SK-N-SH treated with all-trans-retinoic acid at 6 μM for 48 hours (cell line): Measurements from ENCODE around the gene FAM98C.
"Not testable (repeated sequence)": the region's sequence is repeated elsewhere in the genome, so short reads cannot be mapped to it uniquely, and the experiment has no call there.

Source experiments
- ATAC-seq: fragments of 200-7000 bp; cut with Tn5 transposase; 3 replicates; pipeline ENCODE4 v1.9.1; 2020; ENCODE audit warnings: mild to moderate bottlenecking, moderate library complexity
- ARNTL ChIP-seq: fragments of 450-650 bp; formaldehyde crosslinking; IDR thresholded peaks from 2 replicates; pipeline ENCODE4 v1.5.0; 2020; ENCODE audit warnings: low read depth, mild to moderate bottlenecking, moderate library complexity, borderline replicate concordance
- BACH2 ChIP-seq: fragments of 250-450 bp; sonication (Bioruptor Pico); IDR thresholded peaks from 2 replicates; pipeline ENCODE4 v1.9.0; 2021; ENCODE audit warnings: mild to moderate bottlenecking, borderline replicate concordance
- CREB5 ChIP-seq: fragments of 250-450 bp; sonication (Bioruptor Pico); IDR thresholded peaks from 2 replicates; pipeline ENCODE4 v1.5.1; 2020; ENCODE audit warnings: low read depth, mild to moderate bottlenecking, moderate library complexity
- CSDC2 ChIP-seq: fragments of 250-450 bp; sonication (Bioruptor Pico); IDR thresholded peaks from 2 replicates; pipeline ENCODE4 v1.5.0; 2020; ENCODE audit warnings: mild to moderate bottlenecking, moderate library complexity
- ESRRG ChIP-seq: fragments of 250-450 bp; sonication (Bioruptor Pico); IDR thresholded peaks from 2 replicates; pipeline ENCODE4 v1.6.1; 2021; ENCODE audit warnings: mild to moderate bottlenecking
- GLIS3 ChIP-seq: fragments of 250-450 bp; sonication (Bioruptor Pico); IDR thresholded peaks from 2 replicates; pipeline ENCODE4 v1.5.0; 2020; ENCODE audit warnings: mild to moderate bottlenecking, moderate library complexity
- ISL1 ChIP-seq: fragments of 250-450 bp; sonication (Bioruptor Pico); IDR thresholded peaks from 2 replicates; pipeline ENCODE4 v2.1.2; 2022; ENCODE audit warnings: mild to moderate bottlenecking, moderate library complexity
- OSR1 ChIP-seq: fragments of 250-450 bp; sonication (Bioruptor Pico); IDR thresholded peaks from 2 replicates; pipeline ENCODE4 v1.8.0; 2022; ENCODE audit warnings: moderate library complexity, mild to moderate bottlenecking, inconsistent platforms
- PATZ1 ChIP-seq: fragments of 250-450 bp; sonication (Bioruptor Pico); IDR thresholded peaks from 2 replicates; pipeline ENCODE4 v1.8.0; 2020; ENCODE audit warnings: mild to moderate bottlenecking, moderate library complexity, borderline replicate concordance
- PPARA ChIP-seq: fragments of 250-450 bp; sonication (Bioruptor Pico); IDR thresholded peaks from 2 replicates; pipeline ENCODE4 v1.5.0; 2020; ENCODE audit warnings: mild to moderate bottlenecking, borderline replicate concordance
- RARB ChIP-seq: fragments of 250-450 bp; sonication (Bioruptor Pico); IDR thresholded peaks from 2 replicates; pipeline ENCODE4 v1.8.0; 2021; ENCODE audit warnings: mild to moderate bottlenecking, moderate library complexity
- SNAI2 ChIP-seq: fragments of 250-450 bp; sonication (Bioruptor Pico); IDR thresholded peaks from 2 replicates; pipeline ENCODE4 v1.5.0; 2020; ENCODE audit warnings: mild to moderate bottlenecking, moderate library complexity
- TCF4 ChIP-seq: fragments of 250-450 bp; sonication (Bioruptor Pico); IDR thresholded peaks from 2 replicates; pipeline ENCODE4 v1.8.0; 2021; ENCODE audit warnings: mild to moderate bottlenecking, moderate library complexity, borderline replicate concordance
- TOX ChIP-seq: fragments of 250-450 bp; sonication (Bioruptor Pico); IDR thresholded peaks from 2 replicates; pipeline ENCODE4 v1.8.0; 2021; ENCODE audit warnings: mild to moderate bottlenecking, moderate library complexity, borderline replicate concordance
- TSHZ2 ChIP-seq: fragments of 250-450 bp; sonication (Bioruptor Pico); IDR thresholded peaks from 2 replicates; pipeline ENCODE4 v1.5.0; 2020; ENCODE audit warnings: mild to moderate bottlenecking, moderate library complexity
- ZC3H10 ChIP-seq: fragments of 250-450 bp; sonication (Bioruptor Pico); IDR thresholded peaks from 2 replicates; pipeline ENCODE4 v1.5.1; 2021; ENCODE audit warnings: mild to moderate bottlenecking, moderate library complexity
- ZFP3 ChIP-seq: fragments of 250-450 bp; sonication (Bioruptor Pico); IDR thresholded peaks from 2 replicates; pipeline ENCODE4 v1.5.0; 2020; ENCODE audit warnings: mild to moderate bottlenecking, moderate library complexity
- ZNF565 ChIP-seq: fragments of 450-650 bp; formaldehyde crosslinking; conservative IDR thresholded peaks from 2 replicates; pipeline ENCODE4 v1.5.0; 2020; ENCODE audit warnings: low read depth, mild to moderate bottlenecking, moderate library complexity
- ZNF70 ChIP-seq: fragments of 450-650 bp; formaldehyde crosslinking; IDR thresholded peaks from 2 replicates; pipeline ENCODE4 v1.5.0; 2020; ENCODE audit warnings: mild to moderate bottlenecking, moderate library complexity
- ZNF8 ChIP-seq: fragments of 450-650 bp; formaldehyde crosslinking; IDR thresholded peaks from 2 replicates; pipeline ENCODE4 v1.5.0; 2020; ENCODE audit warnings: mild to moderate bottlenecking, moderate library complexity
- TF ChIP-seq, protein P1 (sequence below): fragments of 250-450 bp; sonication (Bioruptor Pico); IDR thresholded peaks from 2 replicates; pipeline ENCODE4 v1.5.1; 2021; ENCODE audit warnings: mild to moderate bottlenecking, moderate library complexity
- TF ChIP-seq, protein P2 (sequence below): fragments of 250-450 bp; sonication (Bioruptor Pico); IDR thresholded peaks from 2 replicates; pipeline ENCODE4 v1.8.0; 2021; ENCODE audit warnings: low read depth, mild to moderate bottlenecking, moderate library complexity, borderline replicate concordance

Gene FAM98C

GRCh38 chr19:38411041-38411712 lies 8.3 kb downstream of the FAM98C start:
- no peak; the same call in 2 of the 3 replicates for ATAC-seq
- TF ChIP-seq TOX (CRISPR knock-in tag) (no peak), ZNF565 (CRISPR knock-in tag) (no peak), ZC3H10 (CRISPR knock-in tag) (no peak), BACH2 (no peak), ZFP3 (no peak), SNAI2 (CRISPR knock-in tag) (no peak), PPARA (CRISPR knock-in tag) (no peak)
- TF ChIP-seq, protein P1, sequence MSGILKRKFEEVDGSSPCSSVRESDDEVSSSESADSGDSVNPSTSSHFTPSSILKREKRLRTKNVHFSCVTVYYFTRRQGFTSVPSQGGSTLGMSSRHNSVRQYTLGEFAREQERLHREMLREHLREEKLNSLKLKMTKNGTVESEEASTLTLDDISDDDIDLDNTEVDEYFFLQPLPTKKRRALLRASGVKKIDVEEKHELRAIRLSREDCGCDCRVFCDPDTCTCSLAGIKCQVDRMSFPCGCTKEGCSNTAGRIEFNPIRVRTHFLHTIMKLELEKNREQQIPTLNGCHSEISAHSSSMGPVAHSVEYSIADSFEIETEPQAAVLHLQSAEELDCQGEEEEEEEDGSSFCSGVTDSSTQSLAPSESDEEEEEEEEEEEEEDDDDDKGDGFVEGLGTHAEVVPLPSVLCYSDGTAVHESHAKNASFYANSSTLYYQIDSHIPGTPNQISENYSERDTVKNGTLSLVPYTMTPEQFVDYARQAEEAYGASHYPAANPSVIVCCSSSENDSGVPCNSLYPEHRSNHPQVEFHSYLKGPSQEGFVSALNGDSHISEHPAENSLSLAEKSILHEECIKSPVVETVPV (CRISPR knock-in tag): no peak

DNA sequence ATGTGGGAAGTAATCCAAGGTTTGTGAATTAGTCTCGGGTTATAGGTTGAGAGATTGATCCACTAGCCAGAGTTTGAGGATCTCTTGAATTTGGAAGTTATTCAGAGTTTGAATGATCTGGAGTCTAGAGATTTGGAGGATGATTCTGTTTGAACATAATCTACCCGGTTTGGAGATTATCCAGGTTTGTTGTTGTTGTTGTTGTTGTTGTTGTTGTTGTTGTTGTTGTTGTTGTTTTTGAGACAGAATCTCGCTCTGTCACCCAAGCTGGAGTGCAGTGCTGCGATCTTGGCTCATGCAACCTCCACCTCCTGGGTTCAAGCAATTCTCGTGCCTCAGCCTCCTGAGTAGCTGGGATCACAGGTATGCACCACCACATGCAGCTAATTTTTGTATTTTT lies 9.0 kb downstream of the FAM98C start:
- ATAC-seq: not testable (repeated sequence)

DNA sequence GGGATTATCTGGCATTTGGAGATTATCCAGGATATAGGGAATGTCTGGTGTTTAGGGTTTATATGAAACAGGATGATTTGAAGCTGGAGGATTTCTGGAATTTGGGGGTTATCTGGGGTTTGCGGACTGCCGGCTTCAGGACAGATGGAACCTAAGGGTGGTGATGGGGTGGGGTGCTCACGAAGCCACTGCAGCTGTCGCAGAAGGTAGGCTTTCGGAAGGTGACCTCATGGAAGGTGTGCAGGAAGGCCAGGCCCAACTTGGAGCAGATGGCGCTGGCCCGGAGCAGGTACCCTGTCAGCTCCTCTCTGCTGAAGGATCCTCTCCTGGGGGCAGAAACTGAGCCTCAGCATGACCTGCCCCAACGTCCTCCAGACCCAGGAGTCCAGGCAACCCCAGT lies 9.6 kb downstream of the FAM98C start:
- ATAC-seq: no peak
- TF ChIP-seq SNAI2 (CRISPR knock-in tag) (no peak), RARB (CRISPR knock-in tag) (no peak)
- TF ChIP-seq, protein P2, sequence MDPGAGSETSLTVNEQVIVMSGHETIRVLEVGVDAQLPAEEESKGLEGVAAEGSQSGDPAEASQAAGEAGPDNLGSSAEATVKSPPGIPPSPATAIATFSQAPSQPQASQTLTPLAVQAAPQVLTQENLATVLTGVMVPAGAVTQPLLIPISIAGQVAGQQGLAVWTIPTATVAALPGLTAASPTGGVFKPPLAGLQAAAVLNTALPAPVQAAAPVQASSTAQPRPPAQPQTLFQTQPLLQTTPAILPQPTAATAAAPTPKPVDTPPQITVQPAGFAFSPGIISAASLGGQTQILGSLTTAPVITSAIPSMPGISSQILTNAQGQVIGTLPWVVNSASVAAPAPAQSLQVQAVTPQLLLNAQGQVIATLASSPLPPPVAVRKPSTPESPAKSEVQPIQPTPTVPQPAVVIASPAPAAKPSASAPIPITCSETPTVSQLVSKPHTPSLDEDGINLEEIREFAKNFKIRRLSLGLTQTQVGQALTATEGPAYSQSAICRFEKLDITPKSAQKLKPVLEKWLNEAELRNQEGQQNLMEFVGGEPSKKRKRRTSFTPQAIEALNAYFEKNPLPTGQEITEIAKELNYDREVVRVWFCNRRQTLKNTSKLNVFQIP (CRISPR knock-in tag): no peak

DNA sequence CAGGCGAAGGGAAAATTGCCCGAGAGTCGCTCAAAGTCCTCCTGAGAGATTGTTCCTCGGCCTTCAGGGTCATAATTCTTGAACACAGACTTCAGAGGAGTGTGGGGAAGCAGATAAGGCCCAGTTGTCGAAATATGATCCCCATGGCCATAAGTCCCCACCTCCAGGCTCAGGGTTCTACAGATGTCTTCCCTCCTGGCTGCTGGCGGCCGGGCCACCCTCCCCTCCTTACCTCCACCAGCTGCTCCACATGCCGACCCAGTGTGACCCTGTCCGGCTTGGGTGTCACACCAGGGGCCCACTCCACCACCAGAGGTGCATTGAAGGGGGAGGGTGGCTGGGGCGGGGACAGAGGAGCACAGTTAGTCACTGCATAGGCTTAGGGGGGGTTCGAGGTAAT lies 10.1 kb downstream of the FAM98C start:
- ATAC-seq: no peak
- TF ChIP-seq ESRRG (CRISPR knock-in tag) (no peak), ARNTL (CRISPR knock-in tag) (no peak), GLIS3 (CRISPR knock-in tag) (no peak), PATZ1 (CRISPR knock-in tag) (no peak), TCF4 (CRISPR knock-in tag) (no peak), BACH2 (no peak), CSDC2 (CRISPR knock-in tag) (no peak), TSHZ2 (CRISPR knock-in tag) (no peak), PPARA (CRISPR knock-in tag) (no peak), ZNF70 (CRISPR knock-in tag) (no peak), SNAI2 (CRISPR knock-in tag) (no peak), ZNF8 (CRISPR knock-in tag) (no peak), CREB5 (CRISPR knock-in tag) (no peak), ISL1 (no peak), ZC3H10 (CRISPR knock-in tag) (no peak), OSR1 (CRISPR knock-in tag) (no peak)
- TF ChIP-seq, protein P1 (CRISPR knock-in tag): no peak
- TF ChIP-seq, all 23 proteins: peak for 0
